ENCODE measurements around the gene ZDHHC14.

GRCh38 chr6:157661652-157662051, 280.7 kb downstream of the ZDHHC14 start:
- TF ChIP-seq CTCF (IDR thresholded peaks at IDR 0.05) (no peak), POLR2A (IDR thresholded peaks at IDR 0.05) (no peak)

All from thyroid gland (tissue), 4 donors.